CD4-positive, alpha-beta T cell treated with Interleukin-1 beta for 1 hour (primary cell): ENCODE measurements around the gene SMC1B.
"Not testable (repeated sequence)": the region's sequence is repeated elsewhere in the genome, so short reads cannot be mapped to it uniquely, and the experiment has no call there.

Source experiments
- DNase-seq, 2 donors: peaks; one replicate each; pipeline ENCODE4 v3.0.0-alpha.2; 2020 to 2022

The SMC1B gene

GRCh38 chr22:45421349-45422055 lies 8.1 kb upstream of the SMC1B start:
- no peak for DNase-seq

DNA sequence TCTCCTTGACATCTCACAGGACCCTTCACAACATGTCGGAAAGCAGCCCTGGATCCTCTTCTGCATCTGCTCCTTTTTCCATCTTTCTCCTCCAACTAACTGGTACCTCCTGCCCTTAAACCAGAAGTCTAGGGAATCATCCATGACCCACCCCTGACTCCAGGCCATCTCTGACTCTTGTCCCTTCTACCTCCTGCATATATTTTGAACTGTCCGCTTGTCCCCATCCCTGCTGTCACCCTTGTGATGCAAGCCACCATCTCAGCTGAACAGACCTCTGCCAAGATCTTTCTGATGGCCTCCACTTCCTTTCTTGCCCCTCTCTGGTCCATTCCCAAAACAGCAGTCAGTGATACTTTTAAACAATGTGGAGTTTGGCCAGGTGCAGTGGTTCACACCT lies 7.1 kb upstream of the SMC1B start:
- DNase-seq, result no peak

DNA sequence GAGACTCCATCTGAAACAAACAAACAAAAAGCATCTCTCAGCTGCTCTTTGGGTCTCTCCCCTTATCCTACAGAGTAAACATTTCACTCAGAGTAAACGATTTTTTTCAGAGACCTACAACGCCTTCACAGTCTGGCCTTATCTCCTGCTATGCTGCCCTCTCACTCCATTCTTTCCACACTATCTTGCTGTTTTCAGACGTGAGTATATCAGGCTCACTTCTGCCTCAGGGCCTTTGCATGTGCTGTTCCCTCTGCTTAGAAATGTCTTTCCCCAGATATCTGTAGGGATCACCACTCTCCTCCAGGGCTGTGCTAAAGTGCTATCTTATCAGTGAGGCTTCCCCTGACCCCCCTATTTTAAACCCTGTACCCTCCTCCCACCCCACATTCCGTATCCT lies 6.6 kb upstream of the SMC1B start:
- no peak for DNase-seq

DNA sequence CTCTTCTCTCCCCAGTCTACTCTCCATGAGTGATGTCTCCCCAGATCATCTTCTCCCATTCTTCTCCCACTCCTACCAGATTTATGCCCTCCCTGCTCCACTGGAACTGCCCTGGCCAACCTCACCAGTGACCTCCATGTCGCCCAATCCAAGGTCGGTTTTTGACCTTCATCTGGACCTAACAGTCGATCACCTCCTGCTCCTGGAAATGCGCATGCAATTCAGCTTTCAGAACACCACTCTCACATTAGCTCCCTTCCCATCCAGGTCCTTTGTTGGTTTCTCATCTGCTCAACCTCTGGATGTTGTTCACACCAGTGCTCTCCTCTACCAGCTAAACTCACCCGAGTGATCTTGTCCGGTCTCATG lies 5.4 kb upstream of the SMC1B start:
- no peak for DNase-seq

- DNase-seq, result no peak
These were observed 4.8 kb upstream of the SMC1B start for GRCh38 chr22:45418056-45418769.

DNA sequence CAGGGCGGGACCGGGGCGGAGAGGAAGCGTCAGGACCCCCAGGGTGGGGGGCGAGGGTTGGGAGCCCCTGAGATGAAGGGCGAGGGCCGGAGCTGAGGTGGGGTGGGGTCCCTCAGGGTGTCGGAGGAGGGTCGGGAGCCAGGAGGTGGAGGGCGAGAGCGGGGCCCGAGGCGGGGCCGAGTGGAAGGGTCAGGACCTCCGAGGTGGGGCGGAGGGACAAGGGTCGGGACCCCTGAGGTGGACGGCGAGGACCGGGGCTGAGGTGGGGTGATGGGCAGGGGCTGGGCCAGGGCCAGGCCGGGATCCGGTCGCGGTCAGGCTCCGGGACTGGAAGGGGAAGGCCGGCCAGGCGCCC lies 409 bp downstream of the SMC1B start:
- DNase-seq, result no peak

DNA sequence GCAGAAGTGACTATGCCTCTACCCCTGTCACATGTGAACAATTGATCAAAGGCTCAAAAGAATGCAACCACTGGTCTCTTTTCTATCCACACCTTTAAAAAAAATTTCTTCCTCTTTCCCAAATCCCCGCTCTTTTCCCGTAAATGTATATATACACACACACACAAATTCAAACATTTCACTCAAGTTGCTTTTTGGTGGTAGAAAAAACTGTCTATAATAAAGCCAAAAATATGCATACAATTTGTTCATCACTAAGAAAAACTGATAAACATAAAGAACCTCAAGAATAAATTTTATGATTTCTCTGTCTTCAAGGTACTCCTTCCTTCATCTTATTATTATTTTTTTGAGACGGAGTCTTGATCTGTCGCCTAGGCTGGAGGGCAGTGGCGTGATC lies 5.6 kb downstream of the SMC1B start:
- DNase-seq, result no peak

GRCh38 chr22:45402466-45402985 lies 10.9 kb downstream of the SMC1B start:
- DNase-seq, result no peak

- DNase-seq, result no peak
These were observed 13.5 kb downstream of the SMC1B start for GRCh38 chr22:45399712-45400445.

DNA sequence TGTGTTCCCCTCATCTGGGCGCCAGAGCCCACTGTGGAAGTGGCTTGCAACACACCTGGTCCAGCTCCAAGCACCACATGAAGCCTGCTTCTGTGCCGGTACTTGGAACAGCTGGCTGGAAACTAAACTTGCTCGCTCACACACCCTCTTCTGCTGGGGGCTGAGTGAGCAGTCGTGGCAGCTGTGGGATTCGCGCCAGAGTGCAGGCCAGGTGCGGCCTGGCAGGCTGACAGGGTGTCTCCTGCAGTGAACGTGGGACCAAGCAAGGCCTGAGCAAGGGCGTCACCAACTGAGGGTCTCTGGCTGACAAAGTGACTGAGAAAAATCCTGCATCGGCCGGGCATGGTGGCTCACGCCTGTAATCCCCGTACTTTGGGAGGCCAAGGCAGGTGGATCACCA lies 15.2 kb downstream of the SMC1B start:
- DNase-seq, result no peak

DNA sequence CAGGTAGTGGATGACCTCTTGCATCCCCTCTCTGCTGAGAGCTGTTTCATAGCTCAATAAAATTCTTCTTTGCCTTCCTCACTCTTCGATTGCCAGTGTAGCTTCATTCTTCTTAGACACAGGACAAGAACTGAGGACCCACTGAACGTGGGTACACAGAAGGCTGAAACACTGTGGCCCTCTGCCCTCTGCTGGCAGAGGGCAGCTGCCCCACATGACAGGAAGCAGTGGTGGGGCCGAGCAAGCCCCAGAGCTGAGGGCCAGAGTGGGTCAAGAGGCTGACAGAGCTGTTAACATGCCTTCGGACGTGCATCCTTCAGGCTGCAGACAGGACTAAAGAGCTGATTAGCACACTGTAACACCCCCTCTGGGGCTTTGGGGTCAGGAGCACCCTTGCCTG lies 15.6 kb downstream of the SMC1B start:
- no peak for DNase-seq

DNA sequence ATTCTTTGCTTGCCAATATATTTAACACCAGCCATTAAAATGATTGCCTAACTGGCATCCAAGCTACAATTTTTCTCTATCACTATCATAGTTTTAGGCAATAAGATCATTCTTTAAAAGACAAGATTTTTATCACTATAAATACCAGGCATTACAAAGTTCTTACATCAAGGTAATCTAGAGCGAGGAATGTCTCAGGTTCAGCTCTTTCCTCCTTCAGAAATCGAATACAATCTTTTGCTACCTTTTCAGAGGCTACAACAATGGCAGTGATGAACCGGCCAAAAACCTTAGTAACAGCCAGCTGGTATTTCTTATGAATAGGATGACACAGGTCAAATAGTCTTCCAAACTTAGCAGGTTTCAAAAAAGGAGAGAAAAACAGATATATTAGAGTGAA lies 23.9 kb downstream of the SMC1B start:
- no peak for DNase-seq

DNA sequence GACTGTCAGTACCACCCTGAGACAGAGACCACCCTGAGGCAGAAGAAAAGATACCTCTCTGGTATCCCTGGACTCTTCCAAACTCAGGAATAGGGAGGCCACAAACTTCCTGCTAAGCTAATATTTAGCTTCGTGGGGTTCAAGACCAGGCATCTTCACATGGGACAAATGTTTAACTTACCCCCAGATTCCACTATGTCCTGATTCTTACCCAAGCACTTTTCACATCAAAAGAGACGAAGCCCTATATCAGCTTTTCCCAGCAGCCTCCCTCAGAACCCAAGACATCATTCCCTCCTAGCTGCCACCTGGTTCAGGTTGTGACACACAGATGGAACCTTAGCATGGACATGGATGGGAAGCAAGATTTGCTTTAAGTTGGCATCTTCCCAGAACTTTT lies 32.1 kb downstream of the SMC1B start:
- DNase-seq, result no peak

- peak in 1 of 2 donors; percentile 3 for DNase-seq
These were observed 36.7 kb downstream of the SMC1B start for GRCh38 chr22:45376703-45377102.

GRCh38 chr22:45376009-45376408 lies 37.4 kb downstream of the SMC1B start:
- DNase-seq, result no peak

GRCh38 chr22:45373592-45373991 lies 39.8 kb downstream of the SMC1B start:
- not testable (repeated sequence) for DNase-seq

DNA sequence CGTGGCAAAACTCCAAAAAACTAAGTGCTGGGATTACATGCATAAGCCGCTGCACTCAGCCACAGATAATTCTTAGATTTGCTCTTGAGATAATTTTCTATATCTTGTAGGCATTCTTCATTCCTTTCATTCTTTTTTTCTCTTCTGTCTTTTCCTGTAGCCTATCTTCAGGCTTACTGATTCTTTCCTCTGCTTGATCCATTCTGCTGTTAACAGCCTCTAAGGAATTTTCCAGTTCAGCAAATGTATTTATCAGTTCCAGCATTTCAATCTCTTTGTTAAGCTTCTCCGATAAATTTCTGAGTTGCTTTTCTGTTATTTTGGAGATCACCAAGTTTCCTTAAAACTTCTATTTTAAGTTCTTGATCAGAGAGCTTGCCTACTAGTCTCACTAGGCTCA lies 46.7 kb downstream of the SMC1B start:
- DNase-seq, result no peak

DNA sequence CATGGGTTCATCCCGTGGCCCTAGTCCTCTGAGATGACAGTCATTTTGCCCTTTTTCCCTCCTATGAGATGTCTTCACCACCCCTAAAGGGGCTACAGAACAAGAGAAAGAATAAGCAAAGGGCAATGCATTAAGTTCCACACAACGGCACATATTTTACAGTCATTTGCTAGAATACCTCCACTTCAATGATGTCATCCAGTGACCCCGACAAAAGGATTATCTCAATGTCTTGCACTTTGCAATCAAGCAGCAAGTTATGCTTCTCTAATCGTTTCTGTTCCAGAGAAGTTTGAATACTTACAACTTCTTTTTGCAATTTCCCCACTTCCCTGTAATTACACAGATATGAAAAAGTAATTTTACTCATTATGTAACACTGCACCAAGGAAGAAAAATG lies 53.8 kb downstream of the SMC1B start:
- DNase-seq, result no peak

DNA sequence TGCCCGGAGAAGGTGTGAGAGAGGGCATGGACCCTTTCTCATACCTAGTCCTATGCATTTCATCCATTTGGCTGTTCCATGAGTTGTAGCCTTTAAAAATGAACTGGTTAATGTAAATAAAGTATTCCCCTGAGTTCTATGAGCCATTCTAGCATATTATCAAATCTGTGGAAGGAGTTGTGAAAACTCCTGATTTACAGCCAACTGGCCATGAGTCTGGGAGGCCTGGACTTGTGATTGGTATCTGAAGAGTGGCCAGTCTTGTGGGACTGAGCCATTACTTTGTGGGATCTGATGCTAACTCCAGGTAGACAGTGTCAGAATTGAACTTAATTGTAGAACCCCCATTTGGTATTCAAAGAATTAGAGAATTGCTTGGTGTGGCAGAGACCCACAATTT lies 55.3 kb downstream of the SMC1B start:
- DNase-seq, result no peak

- no peak for DNase-seq
These were observed 55.9 kb downstream of the SMC1B start for GRCh38 chr22:45357490-45357889.

DNA sequence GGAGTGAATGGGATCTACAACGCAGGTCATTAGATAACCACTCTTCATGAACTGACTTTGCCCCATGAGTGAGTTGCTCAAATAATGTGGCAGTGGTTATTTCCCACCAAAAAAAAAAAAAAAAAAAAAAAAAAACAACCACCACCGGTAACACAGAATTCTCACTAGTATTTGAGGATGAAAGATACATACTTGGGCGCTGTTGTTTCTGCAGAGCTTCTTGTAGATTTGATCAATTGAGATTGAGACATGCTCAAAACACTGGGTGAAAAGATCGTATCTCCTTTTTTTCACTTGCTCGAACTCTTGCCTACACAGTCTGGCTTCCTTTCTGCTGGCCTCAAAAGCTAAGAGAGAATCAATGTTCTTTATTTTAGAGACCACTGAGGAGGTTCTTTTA lies 59.6 kb downstream of the SMC1B start:
- no peak for DNase-seq

DNA sequence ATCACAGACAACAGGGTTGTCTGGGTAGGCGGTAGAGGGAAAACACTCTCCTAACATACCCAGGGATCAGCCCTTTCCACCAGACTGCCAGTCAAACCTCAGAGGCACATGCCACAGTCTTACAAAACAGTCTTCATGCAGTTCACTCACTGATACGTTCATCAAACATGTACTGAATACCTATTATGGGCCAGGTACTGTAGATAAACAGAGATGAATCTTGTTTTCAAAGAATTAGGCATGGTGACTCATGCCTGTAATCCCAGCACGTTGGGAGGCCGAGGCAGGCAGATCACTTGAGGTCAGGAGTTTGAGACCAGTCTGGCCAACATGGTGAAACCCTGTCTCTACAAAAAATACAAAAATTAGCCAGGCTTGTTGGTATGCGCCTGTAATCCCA lies 60.6 kb downstream of the SMC1B start:
- not testable (repeated sequence) for DNase-seq

GRCh38 chr22:45351956-45352355 lies 61.4 kb downstream of the SMC1B start:
- DNase-seq, result no peak

- DNase-seq, result no peak
These were observed 63.5 kb downstream of the SMC1B start for GRCh38 chr22:45349916-45350315.
